ENCODE measurements around the gene TTC6.

GRCh38 chr14:37623971-37624370 lies 28.5 kb downstream of the TTC6 start:
- TF ChIP-seq CTCF (IDR thresholded peaks at IDR 0.05 in 8 of 11, conservative IDR thresholded peaks at IDR 0.05 in 3 of 11) (no peak), POLR2A (IDR thresholded peaks at IDR 0.05) (no peak)
